ENCODE measurements around the gene TMPRSS12.

Gene TMPRSS12

DNA sequence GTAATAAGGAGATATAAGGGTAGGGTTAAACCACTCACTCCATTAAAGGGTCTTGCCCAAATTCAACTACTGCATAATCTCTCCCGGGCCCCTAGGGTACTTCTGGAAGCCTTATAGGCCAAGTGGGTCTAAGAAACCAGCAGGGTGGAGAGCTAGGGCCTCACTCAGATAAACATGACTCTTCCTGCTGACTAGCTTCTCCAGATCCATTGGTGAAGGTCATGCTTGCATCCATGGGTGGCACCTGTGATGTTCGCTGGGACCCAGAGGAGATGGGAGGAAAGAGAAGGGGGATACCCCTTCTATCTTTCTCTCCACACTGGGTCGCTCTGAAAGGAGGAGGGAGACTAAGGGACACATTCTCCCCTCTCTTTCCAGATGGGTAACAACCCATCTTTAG is 73.6 kb downstream of the TMPRSS12 start:
- Histone ChIP-seq H3K27ac (ENCODE audit: insufficient read depth in 1 of 2, low read depth in 1 of 2, low read length in 2 of 2, poor library complexity in 1 of 2, severe bottlenecking in 2 of 2) (no peak overlapping the region), H3K27me3 (replicated peaks in 2 of 5; ENCODE audit: control insufficient read depth in 4 of 5, insufficient read depth in 5 of 5, low read length in 4 of 5) (no peaks in the 10 kb centered on the region), H3K36me3 (ENCODE audit: control insufficient read depth in 4 of 4, insufficient read depth in 4 of 4, low read length in 3 of 4) (no peaks in the 10 kb centered on the region), H3K9me3 (ENCODE audit: control extremely low read depth in 1 of 5, control insufficient read depth in 4 of 5, insufficient read depth in 2 of 5, low read depth in 1 of 5, low read length in 4 of 5) (peaks cover 0 to 57% (median 31%) of the 10 kb centered on the region in 5 experiments), H3K4me1 (ENCODE audit: control extremely low read depth in 1 of 4, control insufficient read depth in 4 of 4, insufficient read depth in 4 of 4, low read length in 3 of 4) (no peaks in the 10 kb centered on the region), H3K4me3 (ENCODE audit: control insufficient read depth in 1 of 7, extremely low read depth in 1 of 7, insufficient read depth in 4 of 7, low read depth in 2 of 7, low read length in 6 of 7) (no peak overlapping the region)
- no peak for DNase-seq
- 86% methylated on average over 1 of the region's 3 CpGs for WGBS (ENCODE audit: insufficient coverage)
- POLR2A ChIA-PET, result no interaction called here
- CTCF ChIA-PET, result no interaction called here

DNA sequence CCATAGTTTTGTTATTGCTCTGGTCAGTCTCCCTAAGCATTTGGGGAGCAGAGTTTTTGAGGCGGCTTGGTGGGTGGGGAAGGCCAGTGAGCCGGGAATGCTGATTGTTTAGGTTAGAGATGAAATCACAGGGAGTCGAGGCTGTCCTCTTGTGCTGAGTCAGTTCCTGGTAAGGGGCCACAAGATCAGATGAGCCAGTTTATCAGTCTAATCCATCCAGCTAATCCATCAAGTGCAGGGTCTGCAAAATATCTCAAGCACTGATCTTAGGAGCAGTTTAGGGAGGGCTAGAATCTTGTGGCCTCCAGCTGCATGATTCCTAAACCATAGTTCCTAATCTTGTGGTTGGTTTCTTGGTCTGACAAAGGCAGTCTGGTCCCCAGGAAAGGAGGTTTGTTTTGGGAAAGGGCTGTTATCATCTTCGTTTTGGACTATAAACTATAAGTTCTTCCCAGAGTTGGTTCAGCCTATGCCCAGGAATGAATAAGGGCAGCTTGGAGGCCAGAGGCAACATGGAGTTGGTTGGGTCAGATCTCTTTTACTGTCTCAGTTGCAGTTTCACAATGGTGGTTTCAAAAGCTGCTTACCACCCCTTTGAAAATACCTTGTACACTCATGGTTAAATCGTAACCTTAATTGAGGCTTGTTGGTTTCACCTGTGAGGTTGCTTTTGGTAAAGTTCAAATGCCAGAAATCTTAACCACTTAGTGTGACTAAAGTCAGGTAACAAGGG is 76.0 kb downstream of the TMPRSS12 start:
- Histone ChIP-seq H3K27me3 (replicated peaks in 2 of 5; ENCODE audit: control insufficient read depth in 4 of 5, insufficient read depth in 5 of 5, low read length in 4 of 5) (no peaks in the 10 kb centered on the region), H3K9me3 (ENCODE audit: control extremely low read depth in 1 of 5, control insufficient read depth in 4 of 5, insufficient read depth in 2 of 5, low read depth in 1 of 5, low read length in 4 of 5) (peaks cover 0 to 37% (median 20%) of the 10 kb centered on the region in 5 experiments), H3K27ac (ENCODE audit: insufficient read depth in 1 of 2, low read depth in 1 of 2, low read length in 2 of 2, poor library complexity in 1 of 2, severe bottlenecking in 2 of 2) (no peak overlapping the region), H3K4me3 (ENCODE audit: control insufficient read depth in 1 of 7, extremely low read depth in 1 of 7, insufficient read depth in 4 of 7, low read depth in 2 of 7, low read length in 6 of 7) (no peak overlapping the region), H3K4me1 (ENCODE audit: control extremely low read depth in 1 of 4, control insufficient read depth in 4 of 4, insufficient read depth in 4 of 4, low read length in 3 of 4) (peaks cover 17 to 18% (median 17%) of the 10 kb centered on the region in 4 experiments), H3K36me3 (ENCODE audit: control insufficient read depth in 4 of 4, insufficient read depth in 4 of 4, low read length in 3 of 4) (no peaks in the 10 kb centered on the region)
- ChIA-PET POLR2A (interaction anchor here (0.6 kb wide), 1 partner anchor 933 kb away, joined by 4 read pairs; no protein-coding TSS in a partner anchor), CTCF (interaction anchor here (0.9 to 1.1 kb wide), 2 partner anchors 17 to 23 kb away, joined by 3 to 4 read pairs; no protein-coding TSS in a partner anchor)
- 69% methylated on average over 3 of the region's 5 CpGs for WGBS (ENCODE audit: insufficient coverage)
- DNase-seq, result no peak

DNA sequence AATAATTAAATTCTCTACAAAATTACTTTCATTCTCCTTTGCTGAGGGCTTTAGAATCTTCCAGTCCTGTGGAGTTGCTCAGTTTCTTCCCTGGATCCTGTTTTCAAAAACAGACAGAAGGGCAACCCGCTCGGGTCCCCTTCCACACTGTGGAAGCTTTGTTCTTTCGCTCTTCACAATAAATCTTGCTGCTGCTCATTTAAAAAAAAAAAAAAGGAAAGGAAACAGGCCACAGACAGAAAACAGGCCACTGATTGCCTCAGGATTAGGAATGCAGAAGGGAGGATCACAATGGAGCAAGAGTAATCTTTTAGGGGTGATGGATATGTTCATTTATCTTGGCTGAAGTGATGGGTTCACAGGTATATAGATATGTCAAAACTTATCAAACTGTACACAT is 80.1 kb downstream of the TMPRSS12 start:
- DNase-seq, result no peak
- Histone ChIP-seq H3K9me3 (ENCODE audit: control extremely low read depth in 1 of 5, control insufficient read depth in 4 of 5, insufficient read depth in 2 of 5, low read depth in 1 of 5, low read length in 4 of 5) (peaks cover 0 to 8% (median 0%) of the 10 kb centered on the region in 5 experiments), H3K27ac (ENCODE audit: insufficient read depth in 1 of 2, low read depth in 1 of 2, low read length in 2 of 2, poor library complexity in 1 of 2, severe bottlenecking in 2 of 2) (peak overlapping the region; percentile 25 to 60), H3K27me3 (replicated peaks in 2 of 5; ENCODE audit: control insufficient read depth in 4 of 5, insufficient read depth in 5 of 5, low read length in 4 of 5) (no peaks in the 10 kb centered on the region), H3K4me3 (ENCODE audit: control insufficient read depth in 1 of 7, extremely low read depth in 1 of 7, insufficient read depth in 4 of 7, low read depth in 2 of 7, low read length in 6 of 7) (peak overlapping the region in 2 of 7 experiments; percentile 33 to 53), H3K36me3 (ENCODE audit: control insufficient read depth in 4 of 4, insufficient read depth in 4 of 4, low read length in 3 of 4) (no peaks in the 10 kb centered on the region), H3K4me1 (ENCODE audit: control extremely low read depth in 1 of 4, control insufficient read depth in 4 of 4, insufficient read depth in 4 of 4, low read length in 3 of 4) (peaks cover 31 to 54% (median 44%) of the 10 kb centered on the region in 4 experiments)
- CTCF ChIA-PET, result interaction anchor here (2.3 kb wide), 1 partner anchor 21 kb away, joined by 5 read pairs; no protein-coding TSS in a partner anchor
- WGBS (ENCODE audit: insufficient coverage), result no CpG with 5 or more reads among the region's 3 CpGs
- POLR2A ChIA-PET, result no interaction called here

DNA sequence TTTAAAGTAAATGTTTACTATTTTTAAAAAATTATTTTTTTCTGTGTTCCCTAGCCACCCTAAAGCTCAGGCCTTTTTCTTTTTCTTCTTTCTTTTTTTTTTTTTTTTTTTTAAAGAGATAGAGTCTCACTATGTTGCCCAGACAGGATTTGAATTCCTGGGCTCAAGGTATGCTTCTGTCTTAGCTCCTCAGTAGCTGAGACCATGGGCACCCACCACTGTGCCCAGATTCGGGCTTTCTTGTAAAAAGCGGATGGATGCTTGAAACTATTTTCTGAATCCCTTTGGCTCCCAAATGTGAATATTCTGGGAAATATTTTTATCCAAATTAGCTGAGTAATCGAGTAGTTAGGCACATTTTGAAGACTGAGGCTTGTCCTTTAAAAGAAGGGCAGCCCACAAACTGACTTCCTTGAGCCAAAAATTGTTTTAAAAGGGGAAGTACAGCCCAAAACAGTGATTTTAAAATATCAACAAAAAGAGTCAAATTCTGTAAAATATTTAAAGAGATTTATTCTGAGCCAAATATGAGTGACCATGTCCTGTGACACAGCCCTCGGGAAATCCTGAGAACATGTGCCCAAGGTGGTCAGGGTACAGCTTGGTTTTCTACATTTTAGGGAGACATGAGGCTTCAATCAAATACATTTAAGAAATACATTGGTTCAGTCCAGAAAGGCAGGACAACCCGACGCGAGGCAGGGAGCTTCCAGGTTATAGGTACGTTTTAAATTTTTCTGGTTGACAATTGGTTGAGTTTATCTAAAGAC is 80.8 kb downstream of the TMPRSS12 start:
- H3K36me3 ChIP-seq (ENCODE audit: control insufficient read depth in 4 of 4, insufficient read depth in 4 of 4, low read length in 3 of 4), result no peaks in the 10 kb centered on the region
- WGBS (ENCODE audit: insufficient coverage), result 3% methylated on average over 5 of the region's 8 CpGs
- H3K4me1 ChIP-seq (ENCODE audit: control extremely low read depth in 1 of 4, control insufficient read depth in 4 of 4, insufficient read depth in 4 of 4, low read length in 3 of 4), result peaks cover 38 to 61% (median 49%) of the 10 kb centered on the region in 4 experiments
- peaks cover 0 to 3% (median 0%) of the 10 kb centered on the region in 5 experiments for H3K9me3 ChIP-seq (ENCODE audit: control extremely low read depth in 1 of 5, control insufficient read depth in 4 of 5, insufficient read depth in 2 of 5, low read depth in 1 of 5, low read length in 4 of 5)
- ChIA-PET POLR2A (no interaction called here), CTCF (interaction anchor here (2.3 kb wide), 1 partner anchor 21 kb away, joined by 5 read pairs; no protein-coding TSS in a partner anchor)
- H3K4me3 ChIP-seq (ENCODE audit: control insufficient read depth in 1 of 7, extremely low read depth in 1 of 7, insufficient read depth in 4 of 7, low read depth in 2 of 7, low read length in 6 of 7), result peak overlapping the region in 6 of 7 experiments; percentile 47 to 98 (median 89)
- H3K27me3 ChIP-seq (replicated peaks in 2 of 5; ENCODE audit: control insufficient read depth in 4 of 5, insufficient read depth in 5 of 5, low read length in 4 of 5), result no peaks in the 10 kb centered on the region
- peak in 2 of 3 donors; percentile 44 to 61 for DNase-seq
- H3K27ac ChIP-seq (ENCODE audit: insufficient read depth in 1 of 2, low read depth in 1 of 2, low read length in 2 of 2, poor library complexity in 1 of 2, severe bottlenecking in 2 of 2), result peak overlapping the region in 1 of 2 experiments; percentile 77

DNA sequence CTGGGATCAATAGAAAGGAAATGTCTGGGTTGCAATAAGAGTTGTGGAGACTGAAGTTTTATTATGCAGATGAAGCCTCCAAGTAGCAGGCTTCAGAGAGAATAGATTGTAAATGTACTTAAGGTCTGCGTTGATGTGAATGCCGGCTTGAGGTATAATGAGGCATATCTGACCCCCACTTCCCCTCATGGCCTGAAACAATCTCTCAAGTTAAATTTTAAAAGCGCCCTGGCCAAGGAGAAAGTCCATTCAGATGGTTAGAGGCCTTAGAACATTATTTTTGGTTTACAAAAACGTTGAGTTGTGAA is 81.4 kb downstream of the TMPRSS12 start:
- ChIA-PET POLR2A (no interaction called here), CTCF (interaction anchor here (0.9 to 2.3 kb wide), 3 partner anchors 10 to 98 kb away, joined by 3 to 5 read pairs (median 4); no protein-coding TSS in a partner anchor)
- Histone ChIP-seq H3K27ac (ENCODE audit: insufficient read depth in 1 of 2, low read depth in 1 of 2, low read length in 2 of 2, poor library complexity in 1 of 2, severe bottlenecking in 2 of 2) (peak overlapping the region; percentile 46 to 77), H3K36me3 (ENCODE audit: control insufficient read depth in 4 of 4, insufficient read depth in 4 of 4, low read length in 3 of 4) (no peaks in the 10 kb centered on the region), H3K4me1 (ENCODE audit: control extremely low read depth in 1 of 4, control insufficient read depth in 4 of 4, insufficient read depth in 4 of 4, low read length in 3 of 4) (peaks cover 43 to 65% (median 51%) of the 10 kb centered on the region in 4 experiments), H3K27me3 (replicated peaks in 2 of 5; ENCODE audit: control insufficient read depth in 4 of 5, insufficient read depth in 5 of 5, low read length in 4 of 5) (no peaks in the 10 kb centered on the region), H3K4me3 (ENCODE audit: control insufficient read depth in 1 of 7, extremely low read depth in 1 of 7, insufficient read depth in 4 of 7, low read depth in 2 of 7, low read length in 6 of 7) (peak overlapping the region in 6 of 7 experiments; percentile 47 to 98 (median 89)), H3K9me3 (ENCODE audit: control extremely low read depth in 1 of 5, control insufficient read depth in 4 of 5, insufficient read depth in 2 of 5, low read depth in 1 of 5, low read length in 4 of 5) (peaks cover 0 to 3% (median 0%) of the 10 kb centered on the region in 5 experiments)
- DNase-seq, result no peak
- WGBS (ENCODE audit: insufficient coverage), result 0% methylated on average over 1 of the region's 4 CpGs

DNA sequence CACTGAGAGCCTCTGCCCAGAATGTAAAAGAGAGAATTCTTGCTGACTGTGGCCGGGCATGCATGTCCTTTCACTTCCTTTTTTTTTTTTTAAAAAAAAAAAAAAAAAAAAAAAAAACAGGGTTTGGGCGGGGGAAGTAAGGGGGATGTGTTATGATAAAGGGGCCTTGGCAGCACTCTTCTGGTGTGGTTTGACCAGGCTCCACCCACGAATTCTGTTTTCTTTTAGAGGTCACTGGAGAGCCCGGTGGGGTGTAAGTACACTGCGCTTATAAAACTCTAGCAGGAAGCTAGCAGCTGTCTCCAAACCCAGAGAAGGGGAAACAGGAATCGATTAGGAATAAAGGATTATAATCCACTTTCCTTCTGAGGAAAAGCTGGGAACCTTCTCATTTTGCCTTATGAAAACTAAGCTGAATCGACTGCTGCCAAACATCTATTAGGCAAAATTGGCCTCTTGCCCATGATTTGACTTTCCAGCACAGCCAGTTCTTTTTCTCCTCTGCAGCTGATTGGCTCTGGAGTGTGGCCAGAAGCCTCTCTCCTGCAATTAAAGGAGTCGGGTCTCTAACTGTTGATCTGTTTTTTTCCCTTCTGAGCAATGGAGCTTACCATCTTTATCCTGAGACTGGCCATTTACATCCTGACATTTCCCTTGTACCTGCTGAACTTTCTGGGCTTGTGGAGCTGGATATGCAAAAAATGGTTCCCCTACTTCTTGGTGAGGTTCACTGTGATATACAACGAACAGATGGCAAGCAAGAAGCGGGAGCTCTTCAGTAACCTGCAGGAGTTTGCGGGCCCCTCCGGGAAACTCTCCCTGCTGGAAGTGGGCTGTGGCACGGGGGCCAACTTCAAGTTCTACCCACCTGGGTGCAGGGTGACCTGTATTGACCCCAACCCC is 82.0 kb downstream of the TMPRSS12 start:
- no peaks in the 10 kb centered on the region for H3K36me3 ChIP-seq (ENCODE audit: control insufficient read depth in 4 of 4, insufficient read depth in 4 of 4, low read length in 3 of 4)
- H3K27me3 ChIP-seq (replicated peaks in 2 of 5; ENCODE audit: control insufficient read depth in 4 of 5, insufficient read depth in 5 of 5, low read length in 4 of 5), result no peaks in the 10 kb centered on the region
- CTCF ChIA-PET, result interaction anchor here (0.9 to 2.3 kb wide), 7 partner anchors 10 to 157 kb away, joined by 3 to 8 read pairs (median 4); no protein-coding TSS in a partner anchor
- H3K27ac ChIP-seq (ENCODE audit: insufficient read depth in 1 of 2, low read depth in 1 of 2, low read length in 2 of 2, poor library complexity in 1 of 2, severe bottlenecking in 2 of 2), result peak overlapping the region; percentile 50 to 77
- H3K4me3 ChIP-seq (ENCODE audit: control insufficient read depth in 1 of 7, extremely low read depth in 1 of 7, insufficient read depth in 4 of 7, low read depth in 2 of 7, low read length in 6 of 7), result peak overlapping the region; percentile 66 to 98 (median 91)
- peaks cover 43 to 65% (median 54%) of the 10 kb centered on the region in 4 experiments for H3K4me1 ChIP-seq (ENCODE audit: control extremely low read depth in 1 of 4, control insufficient read depth in 4 of 4, insufficient read depth in 4 of 4, low read length in 3 of 4)
- peak; percentile 94 to 97 (median 96) for DNase-seq
- WGBS (ENCODE audit: insufficient coverage), result 4% methylated on average over 8 of the region's 13 CpGs
- H3K9me3 ChIP-seq (ENCODE audit: control extremely low read depth in 1 of 5, control insufficient read depth in 4 of 5, insufficient read depth in 2 of 5, low read depth in 1 of 5, low read length in 4 of 5), result peaks cover 0 to 2% (median 0%) of the 10 kb centered on the region in 5 experiments
- POLR2A ChIA-PET, result no interaction called here
